IMR-90 (cell line): ENCODE measurements around the gene GARS1. TPM values are rescaled to one million over a fixed set of nuclear protein-coding genes. Genes with fewer than 3 reads are reported as not detected.

Experiments used
- ATAC-seq: fragments of 200-7000 bp; cut with Tn5 transposase; 2 replicates; pipeline ENCODE4 v1.9.1; 2020; ENCODE audit warnings: low read depth, mild to moderate bottlenecking, moderate library complexity
- BruUV-seq: library from RNA; stranded (reverse); fragments of 400-500 nt; replicated peaks from 2 replicates; lab custom pipeline; 2021; lab: Mats Ljungman, UMichigan
- CTCF ChIA-PET: fragments of 300-600 bp; formaldehyde crosslinking; extraction: SDS; loops from one replicate; lab custom pipeline; 2021; ENCODE audit warnings: antibody characterized with exemption; lab: Yijun Ruan, JAX
- POLR2A ChIA-PET: fragments of 300-600 bp; sonication (Branson Sonifier 250); formaldehyde crosslinking; loops from one replicate; lab custom pipeline; 2022; ENCODE audit warnings: antibody characterized with exemption; ENCODE audit not compliant: unreplicated experiment; lab: Charles Lee
- DNase-seq: peaks from one replicate; pipeline ENCODE4 v3.0.0; 2013
- H2AFZ ChIP-seq: replicated peaks from 2 replicates; pipeline ENCODE3; 2013; ENCODE audit warnings: low read length, mild to moderate bottlenecking; ENCODE audit not compliant: poor library complexity
- H2AK5ac ChIP-seq: 2 replicates; pipeline ENCODE4 v1.6.1; 2013; ENCODE audit warnings: low read depth, low read length, inconsistent platforms
- H2AK9ac ChIP-seq: replicated peaks from 2 replicates; pipeline ENCODE3; 2013; ENCODE audit warnings: mild to moderate bottlenecking, low read depth, low read length, moderate library complexity; ENCODE audit not compliant: poor library complexity
- H2BK120ac ChIP-seq: 2 replicates; pipeline ENCODE4 v1.6.1; 2013; ENCODE audit warnings: low read depth, low read length, inconsistent platforms
- H2BK15ac ChIP-seq: 3 replicates; pipeline ENCODE4 v1.6.1; 2013; ENCODE audit warnings: low read depth, low read length, inconsistent platforms
- H2BK20ac ChIP-seq: 2 replicates; pipeline ENCODE4 v1.6.1; 2013; ENCODE audit warnings: low read depth, mild to moderate bottlenecking, inconsistent platforms, low read length, moderate library complexity
- H2BK5ac ChIP-seq: 2 replicates; pipeline ENCODE4 v1.6.1; 2013; ENCODE audit warnings: mild to moderate bottlenecking, low read depth, low read length, inconsistent platforms; ENCODE audit not compliant: poor library complexity, severe bottlenecking
- H3K14ac ChIP-seq: replicated peaks from 2 replicates; pipeline ENCODE4 v1.6.1; 2013; ENCODE audit warnings: low read depth, low read length, inconsistent platforms
- H3K18ac ChIP-seq: 2 replicates; pipeline ENCODE4 v1.6.1; 2013; ENCODE audit warnings: low read depth, low read length, control low read depth
- H3K23ac ChIP-seq: 2 replicates; pipeline ENCODE4 v1.6.1; 2013; ENCODE audit warnings: low read depth, low read length, inconsistent platforms
- H3K27ac ChIP-seq: 2 replicates; pipeline ENCODE4 v1.5.1; 2013; ENCODE audit warnings: mild to moderate bottlenecking, control low read depth, low read length; ENCODE audit not compliant: insufficient read depth
- H3K27me3 ChIP-seq: 2 replicates; pipeline ENCODE4 v1.6.1; 2013; ENCODE audit warnings: low read length; ENCODE audit not compliant: control insufficient read depth, insufficient read depth
- H3K36me3 ChIP-seq: 2 replicates; pipeline ENCODE4 v1.6.1; 2013; ENCODE audit warnings: low read length, mixed read lengths; ENCODE audit not compliant: control insufficient read depth, insufficient read depth
- H3K4ac ChIP-seq: 2 replicates; pipeline ENCODE4 v1.6.1; 2013; ENCODE audit warnings: low read depth, low read length, inconsistent platforms
- H3K4me1 ChIP-seq: 2 replicates; pipeline ENCODE4 v1.6.1; 2013; ENCODE audit warnings: low read length, mixed read lengths; ENCODE audit not compliant: control insufficient read depth, insufficient read depth
- H3K4me2 ChIP-seq: 2 replicates; pipeline ENCODE4 v1.6.1; 2013; ENCODE audit warnings: low read depth, mild to moderate bottlenecking, control low read depth, low read length, moderate library complexity
- H3K4me3 ChIP-seq: 2 replicates; pipeline ENCODE4 v1.5.1; 2013; ENCODE audit warnings: low read depth, mild to moderate bottlenecking, control low read depth, low read length, moderate library complexity; ENCODE audit not compliant: insufficient read depth
- H3K56ac ChIP-seq: 2 replicates; pipeline ENCODE4 v1.6.1; 2013; ENCODE audit warnings: low read length, inconsistent platforms; ENCODE audit not compliant: insufficient read depth; ENCODE audit errors: extremely low read depth
- H3K79me1 ChIP-seq, 2 experiments: 2 replicates each; pipeline ENCODE4 v1.6.1; 2013; ENCODE audit warnings: low read length in 2 of 2, inconsistent platforms in 1 of 2, low read depth in 1 of 2
- H3K9ac ChIP-seq: 2 replicates; pipeline ENCODE4 v1.6.1; 2013; ENCODE audit warnings: low read depth, low read length, control low read depth
- H3K9me1 ChIP-seq: 2 replicates; pipeline ENCODE4 v1.6.1; 2013; ENCODE audit warnings: low read length, inconsistent platforms; ENCODE audit not compliant: insufficient read depth
- H3K9me3 ChIP-seq: 2 replicates; pipeline ENCODE4 v1.6.1; 2013; ENCODE audit warnings: low read length; ENCODE audit not compliant: control insufficient read depth, insufficient read depth
- H4K20me1 ChIP-seq: 2 replicates; pipeline ENCODE4 v1.6.1; 2013; ENCODE audit warnings: low read length, inconsistent platforms; ENCODE audit not compliant: insufficient read depth
- H4K5ac ChIP-seq: 2 replicates; pipeline ENCODE4 v1.6.1; 2013; ENCODE audit warnings: mild to moderate bottlenecking, low read depth, low read length, control low read depth
- H4K8ac ChIP-seq, 2 experiments: 2 replicates each; pipeline ENCODE4 v1.6.1; 2013; ENCODE audit warnings: low read depth in 2 of 2, low read length in 2 of 2, control low read depth in 1 of 2, inconsistent platforms in 1 of 2
- H4K91ac ChIP-seq: 2 replicates; pipeline ENCODE4 v1.6.1; 2013; ENCODE audit warnings: low read depth, low read length, inconsistent platforms; ENCODE audit not compliant: insufficient read depth
- CEBPB ChIP-seq: IDR thresholded peaks from 2 replicates; pipeline ENCODE4 v1.6.1; 2012; ENCODE audit warnings: low read depth, low read length, improper control_type of control experiment
- CHD1 ChIP-seq: IDR thresholded peaks from 2 replicates; pipeline ENCODE4 v1.6.1; 2012; ENCODE audit warnings: low read depth, low read length, improper control_type of control experiment
- CTCF ChIP-seq: conservative IDR thresholded peaks from 2 replicates; pipeline ENCODE4 v1.5.1; 2012; ENCODE audit warnings: mild to moderate bottlenecking, low read depth, low read length, improper control_type of control experiment
- FOS ChIP-seq: fragments of 150-350 bp; IDR thresholded peaks from 2 replicates; pipeline ENCODE4 v1.6.1; 2016; ENCODE audit warnings: low read depth, low read length
- MXI1 ChIP-seq: IDR thresholded peaks from 2 replicates; pipeline ENCODE4 v1.6.1; 2012; ENCODE audit warnings: low read depth, mild to moderate bottlenecking, low read length, moderate library complexity, borderline replicate concordance
- NFE2L2 ChIP-seq: fragments of 150-350 bp; IDR thresholded peaks from 2 replicates; pipeline ENCODE4 v1.6.1; 2016; ENCODE audit warnings: low read depth, mild to moderate bottlenecking, low read length
- SMC3 ChIP-seq: fragments of 150-350 bp; IDR thresholded peaks from 2 replicates; pipeline ENCODE4 v1.6.1; 2016; ENCODE audit warnings: low read depth, mild to moderate bottlenecking, antibody characterized with exemption, low read length, moderate library complexity
- WGBS, 2 experiments: methylation state at CpG; one replicate each; pipeline versions ENCODE4 v1.1.5 to v1.1.7; 2013; ENCODE audit warnings: missing lambda C conversion rate in 2 of 2; ENCODE audit not compliant: insufficient read length in 1 of 2; ENCODE audit errors: extremely low coverage in 2 of 2; 5-methylcytosine and 5-hydroxymethylcytosine counted together
- dilution Hi-C: fragments of 300-500 bp; cut with HindIII; formaldehyde crosslinking; loops from one replicate; pipeline ENCODE4 v1.14.3; 2018; ENCODE audit warnings: low sequenced_read_pairs; ENCODE audit not compliant: unreplicated experiment
- in situ Hi-C: fragments of 300-500 bp; cut with MboI; formaldehyde crosslinking; loops from 3 replicates; pipeline ENCODE4 v1.14.3; 2019; ENCODE audit warnings: low sequenced_read_pairs, inconsistent platforms, mixed read lengths
- intact Hi-C: fragments of 100-400 bp; cut with micrococcal nuclease; formaldehyde crosslinking; loops from 2 replicates; pipeline ENCODE4 v1.10.0; 2022
- polyA plus RNA-seq, 3 experiments: library from polyadenylated mRNA; depleted of rRNA; stranded (reverse); fragments of >200 nt; gene quantifications; 2 replicates each; pipeline ENCODE4 v1.2.3, GENCODE V29; 2012; ENCODE audit warnings: low replicate concordance in 1 of 3
- total RNA-seq: library from RNA; depleted of rRNA; stranded (reverse); fragments of >200 nt; gene quantifications from 2 replicates; pipeline ENCODE4 v1.2.3, GENCODE V29; 2012

Gene GARS1
- total and polyA plus RNA-seq, 2 of the 4 experiments (the other 2 are of a cell fraction), result 105 to 551 TPM

- Histone ChIP-seq H2BK20ac (no peak overlapping the region), H3K27me3 (no peaks in the 10 kb centered on the region), H3K14ac (no peak overlapping the region), H2AFZ (no peak overlapping the region), H3K9me3 (no peaks in the 10 kb centered on the region), H3K18ac (no peak overlapping the region), H4K20me1 (peaks cover 35% of the 10 kb centered on the region), H3K4ac (no peak overlapping the region), H3K4me1 (no peaks in the 10 kb centered on the region), H3K4me3 (no peak overlapping the region), H3K27ac (no peak overlapping the region), H3K23ac (no peak overlapping the region), H3K36me3 (peaks cover 46% of the 10 kb centered on the region), H4K8ac (no peak overlapping the region), H3K9ac (no peak overlapping the region), H4K5ac (no peak overlapping the region), H4K91ac (no peak overlapping the region), H3K4me2 (no peak overlapping the region), H2AK5ac (no peak overlapping the region), H2BK120ac (no peak overlapping the region), H3K79me1 (peaks cover 32 to 38% of the 10 kb centered on the region in 2 experiments; a peak in 3 of 4 replicates), H3K56ac (no peak overlapping the region), H2BK15ac (no peak overlapping the region), H2BK5ac (no peak overlapping the region), H2AK9ac (no peak overlapping the region), H3K9me1 (peaks cover 3% of the 10 kb centered on the region; the same call in 1 of the 2 replicates)
- POLR2A ChIA-PET, result no interaction called here
- intact Hi-C loops (loop anchor here (5.0 kb wide), 1 partner anchor 37 kb away; no protein-coding TSS in a partner anchor), dilution Hi-C loops (no loop called here), in situ Hi-C loops (no loop called here)
- BruUV-seq, result no TSS peak
- ATAC-seq (no peak), DNase-seq (no peak)
- CTCF ChIA-PET, result no interaction called here
- TF ChIP-seq NFE2L2, result no peak
- no peak for TF ChIP-seq CHD1
- no peak for TF ChIP-seq MXI1
- TF ChIP-seq CTCF, result no peak
- TF ChIP-seq FOS, result no peak
- no peak for TF ChIP-seq SMC3
- 0 out of 2 replicates have a peak, but pooled peaks have one; percentile 25 for TF ChIP-seq CEBPB
- WGBS, 2 experiments, result no CpG with 5 or more reads among the region's 1 CpG
These were observed 39.5 kb downstream of the GARS1 start for GRCh38 chr7:30634193-30634626.
